ENCODE data around the gene METTL1.
"Not testable (repeated sequence)": the region's sequence is repeated elsewhere in the genome, so short reads cannot be mapped to it uniquely, and the experiment has no call there.

METTL1 gene

DNA sequence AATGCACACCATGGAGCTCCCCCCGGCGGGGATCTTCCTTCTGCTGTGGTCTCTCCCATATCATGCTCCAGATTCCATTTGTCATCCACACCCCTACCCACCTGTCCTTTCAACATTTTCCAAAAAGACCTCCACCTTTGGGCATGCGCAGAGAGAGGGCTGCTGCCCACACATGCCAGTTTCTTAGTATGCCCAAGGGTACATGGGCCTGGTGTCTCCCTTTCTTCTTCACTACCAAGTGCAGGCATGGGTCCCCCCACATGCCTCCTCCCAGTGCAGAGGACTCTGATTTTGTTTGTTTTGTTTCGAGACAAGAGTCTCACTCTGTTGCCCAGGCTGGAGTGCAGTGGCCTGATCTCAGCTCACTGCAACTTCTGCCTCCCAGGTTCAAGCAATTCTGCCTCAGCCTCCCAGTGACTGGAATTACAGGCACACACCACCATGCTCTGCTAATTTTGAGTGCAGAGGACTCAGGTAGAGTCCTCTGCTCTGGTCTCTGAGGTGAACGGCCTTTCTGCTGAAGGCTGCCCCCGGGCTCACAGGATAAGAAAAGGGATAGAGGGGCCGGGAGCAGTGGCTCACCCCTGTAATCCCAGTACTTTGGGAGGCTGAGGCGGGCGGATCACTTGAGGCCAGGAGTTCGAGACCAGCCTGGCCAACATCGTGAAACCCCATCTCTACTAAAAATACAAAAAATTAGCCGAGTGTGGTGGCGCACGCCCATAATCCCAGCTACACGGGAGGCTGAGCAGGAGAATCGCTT, 49.9 kb downstream of the METTL1 start:
- not testable (repeated sequence) for DNase-seq

DNA sequence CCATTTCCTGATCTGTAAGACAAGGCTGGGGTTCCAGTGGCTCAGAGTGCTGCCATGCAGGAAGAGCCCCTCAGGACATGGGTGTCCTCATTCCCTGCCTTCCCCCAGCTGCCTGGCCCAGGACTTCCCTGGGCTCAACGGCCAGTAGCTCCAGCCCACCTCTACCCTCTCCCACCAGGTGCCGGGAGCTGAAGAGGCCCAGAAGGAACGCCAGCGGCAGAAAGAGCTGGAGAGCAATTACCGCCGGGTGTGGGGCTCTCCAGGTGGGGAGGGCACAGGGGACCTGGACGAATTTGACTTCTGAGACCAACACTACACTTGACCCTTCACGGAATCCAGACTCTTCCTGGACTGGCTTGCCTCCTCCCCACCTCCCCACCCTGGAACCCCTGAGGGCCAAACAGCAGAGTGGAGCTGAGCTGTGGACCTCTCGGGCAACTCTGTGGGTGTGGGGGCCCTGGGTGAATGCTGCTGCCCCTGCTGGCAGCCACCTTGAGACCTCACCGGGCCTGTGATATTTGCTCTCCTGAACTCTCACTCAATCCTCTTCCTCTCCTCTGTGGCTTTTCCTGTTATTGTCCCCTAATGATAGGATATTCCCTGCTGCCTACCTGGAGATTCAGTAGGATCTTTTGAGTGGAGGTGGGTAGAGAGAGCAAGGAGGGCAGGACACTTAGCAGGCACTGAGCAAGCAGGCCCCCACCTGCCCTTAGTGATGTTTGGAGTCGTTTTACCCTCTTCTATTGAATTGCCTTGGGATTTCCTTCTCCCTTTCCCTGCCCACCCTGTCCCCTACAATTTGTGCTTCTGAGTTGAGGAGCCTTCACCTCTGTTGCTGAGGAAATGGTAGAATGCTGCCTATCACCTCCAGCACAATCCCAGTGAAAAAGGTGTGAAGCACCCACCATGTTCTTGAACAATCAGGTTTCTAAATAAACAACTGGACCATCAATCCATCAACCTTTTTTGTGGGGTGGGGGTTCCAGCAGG, 51.0 kb downstream of the METTL1 start:
- no peak for DNase-seq

DNA sequence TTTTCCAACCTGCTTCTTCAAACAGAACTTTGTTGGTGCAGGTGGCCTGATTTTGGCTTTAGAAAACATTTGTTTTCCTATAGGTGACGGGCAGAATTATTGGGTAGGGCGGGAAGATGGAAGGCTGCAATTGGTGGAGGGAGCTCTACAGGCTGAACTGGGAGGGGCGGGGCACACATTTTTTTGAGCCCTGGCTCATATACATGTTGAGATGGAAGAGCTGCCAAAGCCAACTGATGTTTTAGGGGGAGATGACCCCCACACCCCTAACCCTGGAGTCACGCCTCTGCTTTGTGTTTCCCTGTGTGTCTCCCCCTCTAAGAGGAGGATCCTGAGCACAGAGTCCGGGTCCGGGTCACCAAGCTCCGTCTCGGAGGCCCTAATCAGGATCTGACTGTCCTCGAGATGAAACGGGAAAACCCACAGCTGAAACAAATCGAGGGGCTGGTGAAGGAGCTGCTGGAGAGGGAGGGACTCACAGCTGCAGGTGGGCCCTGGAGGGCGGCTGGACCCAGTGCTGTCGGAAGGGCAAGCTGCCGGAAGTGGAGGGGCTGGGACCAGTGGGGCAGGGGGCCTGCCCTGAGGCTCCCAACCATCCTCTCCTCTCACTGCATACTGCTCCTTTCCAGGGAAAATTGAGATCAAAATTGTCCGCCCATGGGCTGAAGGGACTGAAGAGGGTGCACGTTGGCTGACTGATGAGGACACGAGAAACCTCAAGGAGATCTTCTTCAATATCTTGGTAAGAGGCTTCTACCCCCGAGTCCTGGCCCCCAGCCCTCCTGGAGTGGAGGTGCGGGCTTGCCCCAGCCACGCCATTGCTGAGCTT, 51.9 kb downstream of the METTL1 start:
- no peak for DNase-seq

DNA sequence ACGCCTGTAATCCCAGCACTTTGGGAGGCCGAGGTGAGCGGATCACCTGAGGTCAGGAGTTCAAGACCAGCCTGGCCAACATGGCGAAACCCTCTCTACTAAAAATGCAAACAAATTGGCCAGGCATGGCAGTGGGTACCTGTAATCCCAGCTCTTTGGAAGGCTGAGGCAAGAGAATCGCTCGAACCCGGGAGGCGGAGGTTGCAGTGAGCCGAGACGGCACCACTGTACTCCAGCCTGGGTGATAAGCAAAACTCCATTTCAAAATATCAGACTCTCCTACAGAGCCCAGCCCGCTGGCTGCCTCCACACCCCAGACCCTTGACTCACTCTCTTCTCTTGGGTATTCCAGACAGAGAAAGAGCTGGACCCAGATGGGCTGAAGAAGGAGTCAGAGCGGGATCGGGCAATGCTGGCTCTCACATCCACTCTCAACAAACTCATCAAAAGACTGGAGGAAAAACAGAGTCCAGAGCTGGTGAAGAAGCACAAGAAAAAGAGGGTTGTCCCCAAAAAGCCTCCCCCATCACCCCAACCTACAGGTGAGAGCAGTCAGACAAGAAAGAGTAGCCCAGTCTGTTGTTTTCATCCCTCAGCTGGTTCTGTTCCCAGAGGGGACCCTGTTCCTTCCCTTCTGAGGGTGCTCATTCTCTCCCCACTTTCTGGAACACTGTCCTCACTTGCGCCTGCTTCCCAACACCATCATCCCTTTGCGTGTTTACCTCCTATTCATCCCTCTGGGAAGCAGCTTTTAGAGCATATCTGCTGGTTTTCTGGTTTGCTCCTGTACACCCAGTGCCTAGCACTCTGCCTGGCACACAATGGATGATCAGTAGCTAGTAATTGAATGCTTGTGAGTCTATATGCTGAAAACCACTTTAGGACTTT, 53.0 kb downstream of the METTL1 start:
- DNase-seq: no peak
